ENCODE measurements around the gene COBLL1. TPM values are rescaled to one million over a fixed set of nuclear protein-coding genes. Genes with fewer than 3 reads are reported as not detected.

The COBLL1 gene
- total RNA-seq, 2 experiments from 2014 or later: not detected

DNA sequence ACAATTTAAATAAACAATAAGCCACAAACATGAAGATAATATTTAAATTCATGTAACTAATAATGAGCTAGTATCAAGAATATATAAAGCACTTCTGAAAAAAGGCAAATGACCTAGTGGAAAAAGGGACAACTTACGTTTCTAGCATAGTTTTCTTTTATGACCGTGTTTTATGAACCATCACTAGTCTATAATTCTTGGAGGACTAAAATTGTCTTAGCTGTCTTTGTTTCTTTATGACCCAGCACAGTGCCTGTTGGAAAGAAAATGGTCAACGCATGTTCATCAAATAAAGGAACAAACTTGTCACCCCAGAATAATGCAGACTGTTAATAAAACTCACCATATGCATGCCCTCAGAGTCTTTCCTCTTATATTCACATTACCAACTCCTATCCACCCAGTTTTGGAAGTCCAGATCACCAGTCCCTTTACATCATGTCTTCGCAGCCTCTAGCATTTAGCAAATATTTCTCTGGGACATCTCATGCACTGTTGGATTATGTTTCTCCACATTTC is 162.9 kb downstream of the COBLL1 start:
- Mint-ChIP-seq H3K27me3 (no peaks in the 10 kb centered on the region), H3K27ac (no peak overlapping the region), H3K4me1 (ENCODE audit: low read depth) (no peaks in the 10 kb centered on the region), H3K9me3 (peaks cover 11% of the 10 kb centered on the region), H3K36me3 (no peaks in the 10 kb centered on the region), H3K4me3 (no peak overlapping the region)
- no peak for DNase-seq
- ChIA-PET POLR2A (no interaction called here), CTCF (no interaction called here)
- intact Hi-C loops (cut with micrococcal nuclease): no loop called here

DNA sequence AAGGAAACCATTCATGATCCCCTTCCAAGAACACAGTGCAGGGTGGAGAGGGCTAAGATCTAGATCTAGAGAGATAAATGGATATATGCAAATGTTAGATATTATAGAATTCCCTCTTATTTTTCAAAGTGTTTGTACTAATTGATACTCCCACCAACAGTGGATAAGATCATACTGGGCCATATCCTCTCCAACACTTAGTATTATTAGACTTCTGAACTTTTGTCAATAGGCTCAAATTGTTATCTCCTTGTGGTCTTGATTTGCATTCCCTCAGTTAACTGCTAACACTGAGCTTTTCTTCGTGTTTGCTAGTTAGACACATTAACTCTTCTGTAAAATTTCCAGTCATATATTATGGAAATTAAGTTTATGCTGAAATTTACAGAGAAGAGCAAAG is 163.9 kb downstream of the COBLL1 start:
- Mint-ChIP-seq H3K4me1 (ENCODE audit: low read depth) (no peaks in the 10 kb centered on the region), H3K27me3 (no peaks in the 10 kb centered on the region), H3K4me3 (no peak overlapping the region), H3K9me3 (peaks cover 11% of the 10 kb centered on the region), H3K27ac (no peak overlapping the region), H3K36me3 (no peaks in the 10 kb centered on the region)
- CTCF ChIA-PET: no interaction called here
- POLR2A ChIA-PET: no interaction called here
- intact Hi-C loops (cut with micrococcal nuclease): no loop called here
- DNase-seq: no peak

DNA sequence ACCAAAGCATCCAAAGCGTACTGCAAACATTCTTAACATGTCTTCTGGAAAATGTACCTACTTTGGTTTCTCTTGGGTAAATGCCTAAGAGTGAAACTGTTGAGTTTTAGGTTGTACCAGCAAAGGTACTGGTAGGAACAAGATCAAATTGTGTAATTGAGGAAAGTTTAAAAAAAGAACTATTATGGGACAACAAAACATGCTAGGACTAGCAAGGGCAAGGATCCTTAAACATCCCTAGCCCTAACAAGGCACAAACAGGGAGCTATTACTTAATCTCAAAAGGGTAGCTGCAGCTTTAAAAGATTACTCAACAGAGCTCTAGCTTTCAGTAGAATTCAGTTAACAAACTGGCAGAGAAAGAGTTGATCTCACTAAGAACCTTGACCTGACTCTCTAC is 164.4 kb downstream of the COBLL1 start:
- DNase-seq: no peak
- CTCF ChIA-PET: no interaction called here
- Mint-ChIP-seq H3K4me3 (no peak overlapping the region), H3K36me3 (no peaks in the 10 kb centered on the region), H3K4me1 (ENCODE audit: low read depth) (no peaks in the 10 kb centered on the region), H3K9me3 (peaks cover 11% of the 10 kb centered on the region), H3K27me3 (no peaks in the 10 kb centered on the region), H3K27ac (no peak overlapping the region)
- POLR2A ChIA-PET: no interaction called here
- intact Hi-C loops (cut with micrococcal nuclease): no loop called here

DNA sequence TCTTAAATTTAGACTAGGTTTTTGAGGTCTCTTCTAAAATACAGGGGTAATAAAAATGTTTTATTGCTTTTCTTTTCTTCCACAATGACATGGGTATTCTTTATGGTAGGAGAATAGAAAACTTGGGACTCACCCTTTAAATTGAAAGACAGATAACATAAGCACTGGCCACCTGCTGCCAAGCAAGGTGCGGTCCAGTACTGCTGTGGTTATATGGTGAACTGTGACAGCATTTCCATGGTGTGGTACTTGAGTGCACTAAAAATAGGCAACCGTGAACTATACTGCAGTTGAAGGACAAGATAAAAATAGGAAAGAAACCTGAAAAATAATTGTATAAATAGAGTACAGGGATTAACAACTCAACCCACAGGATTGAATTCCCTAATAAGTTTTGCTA is 165.9 kb downstream of the COBLL1 start:
- Mint-ChIP-seq H3K4me3 (no peak overlapping the region), H3K9me3 (peaks cover 11% of the 10 kb centered on the region), H3K27ac (no peak overlapping the region), H3K36me3 (no peaks in the 10 kb centered on the region), H3K4me1 (ENCODE audit: low read depth) (no peaks in the 10 kb centered on the region), H3K27me3 (no peaks in the 10 kb centered on the region)
- POLR2A ChIA-PET: no interaction called here
- CTCF ChIA-PET: no interaction called here
- no peak for DNase-seq
- intact Hi-C loops (cut with micrococcal nuclease): no loop called here

DNA sequence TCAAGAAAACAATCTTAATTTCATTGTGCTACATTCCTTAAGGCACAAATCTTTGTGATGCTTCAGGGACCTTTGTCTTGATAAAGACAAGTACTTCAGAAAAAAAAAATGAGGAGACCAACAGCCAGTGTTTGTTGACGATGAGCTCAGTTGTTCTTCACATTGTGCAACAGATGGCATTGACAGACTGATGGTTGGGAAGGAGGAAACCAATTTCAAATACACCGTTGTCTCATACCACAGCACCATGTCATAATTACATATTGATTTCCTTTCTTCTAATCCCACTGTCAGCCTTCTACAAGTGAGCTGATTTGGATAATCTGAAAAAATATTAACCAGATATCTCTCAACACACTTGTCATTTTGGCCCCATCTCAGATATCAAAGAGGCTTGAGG is 166.6 kb downstream of the COBLL1 start:
- CTCF ChIA-PET: no interaction called here
- H3K36me3 Mint-ChIP-seq: no peaks in the 10 kb centered on the region
- no peaks in the 10 kb centered on the region for H3K4me1 Mint-ChIP-seq (ENCODE audit: low read depth)
- intact Hi-C loops (cut with micrococcal nuclease): no loop called here
- DNase-seq: no peak
- no peaks in the 10 kb centered on the region for H3K27me3 Mint-ChIP-seq
- no peak overlapping the region for H3K27ac Mint-ChIP-seq
- no peak overlapping the region for H3K4me3 Mint-ChIP-seq
- POLR2A ChIA-PET: no interaction called here
- peaks cover 11% of the 10 kb centered on the region for H3K9me3 Mint-ChIP-seq

DNA sequence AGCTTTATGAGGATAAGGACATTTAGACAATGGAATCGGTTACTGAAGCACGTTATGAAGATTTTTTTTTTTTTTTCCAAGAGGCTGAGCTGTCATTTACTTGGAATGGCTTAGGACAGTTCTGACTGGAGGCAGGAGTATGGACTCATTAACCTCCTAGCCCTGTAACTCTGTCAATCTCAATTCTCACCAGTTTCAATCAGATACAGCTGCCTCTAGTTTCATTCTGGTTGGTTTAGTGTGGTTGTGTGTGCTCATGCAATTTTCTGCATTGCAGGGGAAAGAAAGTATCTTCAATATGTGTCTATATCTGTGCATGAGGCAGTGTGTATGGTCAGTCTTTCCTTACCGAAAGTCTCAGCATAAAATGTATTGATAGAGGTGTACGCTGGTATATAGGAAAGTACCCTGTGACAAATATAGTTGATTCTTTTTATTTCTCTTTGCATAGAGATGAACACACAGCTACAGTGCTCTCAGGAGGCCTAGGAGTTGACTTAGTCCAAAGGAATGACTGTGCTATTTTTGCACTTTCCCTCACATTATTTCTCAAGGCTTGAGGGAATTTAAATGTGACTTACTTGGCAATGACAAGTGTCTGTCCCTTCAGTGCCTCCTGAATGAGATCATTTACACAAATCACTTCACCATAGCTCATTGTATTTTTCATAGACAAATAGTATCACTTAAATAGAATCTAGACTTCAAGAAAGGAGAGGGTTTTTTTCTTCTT is 169.8 kb downstream of the COBLL1 start:
- Mint-ChIP-seq H3K36me3 (no peaks in the 10 kb centered on the region), H3K9me3 (no peaks in the 10 kb centered on the region), H3K27ac (no peak overlapping the region), H3K4me1 (ENCODE audit: low read depth) (no peaks in the 10 kb centered on the region), H3K27me3 (no peaks in the 10 kb centered on the region), H3K4me3 (no peak overlapping the region)
- POLR2A ChIA-PET: no interaction called here
- no peak for DNase-seq
- intact Hi-C loops (cut with micrococcal nuclease): no loop called here
- CTCF ChIA-PET: no interaction called here

DNA sequence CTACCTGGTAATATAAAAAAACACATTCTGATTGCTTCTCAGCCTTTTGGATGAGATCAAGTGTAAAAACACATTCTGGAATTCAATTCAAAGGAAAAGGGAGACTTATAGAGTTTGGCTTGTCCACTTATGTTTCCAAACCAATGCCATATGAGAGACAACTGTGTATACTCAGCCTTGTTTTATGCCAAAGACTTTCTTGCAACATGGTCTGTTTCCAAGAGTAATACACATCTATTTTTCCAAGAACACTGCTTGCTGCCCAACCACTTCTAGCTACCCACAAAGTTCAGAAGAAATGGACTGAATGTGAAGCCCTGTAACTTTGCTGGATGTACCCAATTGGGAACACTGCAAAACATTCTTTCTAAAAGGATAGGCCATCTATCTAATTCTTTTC is 172.3 kb downstream of the COBLL1 start:
- POLR2A ChIA-PET: no interaction called here
- intact Hi-C loops (cut with micrococcal nuclease): no loop called here
- H3K4me3 Mint-ChIP-seq: no peak overlapping the region
- no peaks in the 10 kb centered on the region for H3K36me3 Mint-ChIP-seq
- no peak overlapping the region for H3K27ac Mint-ChIP-seq
- H3K4me1 Mint-ChIP-seq (ENCODE audit: low read depth): no peaks in the 10 kb centered on the region
- CTCF ChIA-PET: no interaction called here
- no peaks in the 10 kb centered on the region for H3K27me3 Mint-ChIP-seq
- no peak for DNase-seq
- peaks cover 2% of the 10 kb centered on the region for H3K9me3 Mint-ChIP-seq

DNA sequence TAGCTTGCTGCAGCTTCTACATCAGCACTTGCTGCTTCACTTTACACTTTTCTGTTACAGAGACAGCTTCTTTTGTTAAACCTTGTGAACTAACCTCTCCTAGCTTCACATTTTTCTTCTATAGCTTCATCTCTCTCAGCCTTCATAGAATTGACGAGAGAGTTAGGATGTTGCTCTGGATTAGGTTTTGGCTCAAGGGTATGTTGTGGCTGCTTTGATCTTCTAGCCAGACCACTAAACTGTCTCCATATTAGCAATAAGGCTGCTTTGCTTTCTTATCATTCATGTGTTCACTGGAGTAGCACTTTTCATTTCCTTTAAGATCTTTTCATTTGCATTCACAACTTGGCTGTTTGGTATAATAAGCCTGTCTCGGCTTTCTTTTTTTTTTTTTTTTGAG is 174.1 kb downstream of the COBLL1 start:
- ChIA-PET CTCF (no interaction called here), POLR2A (no interaction called here)
- intact Hi-C loops (cut with micrococcal nuclease): no loop called here
- no peaks in the 10 kb centered on the region for H3K4me1 Mint-ChIP-seq (ENCODE audit: low read depth)
- DNase-seq: no peak
- no peaks in the 10 kb centered on the region for H3K27me3 Mint-ChIP-seq
- no peak overlapping the region for H3K4me3 Mint-ChIP-seq
- H3K27ac Mint-ChIP-seq: no peak overlapping the region
- H3K9me3 Mint-ChIP-seq: peaks cover 2% of the 10 kb centered on the region
- no peaks in the 10 kb centered on the region for H3K36me3 Mint-ChIP-seq

DNA sequence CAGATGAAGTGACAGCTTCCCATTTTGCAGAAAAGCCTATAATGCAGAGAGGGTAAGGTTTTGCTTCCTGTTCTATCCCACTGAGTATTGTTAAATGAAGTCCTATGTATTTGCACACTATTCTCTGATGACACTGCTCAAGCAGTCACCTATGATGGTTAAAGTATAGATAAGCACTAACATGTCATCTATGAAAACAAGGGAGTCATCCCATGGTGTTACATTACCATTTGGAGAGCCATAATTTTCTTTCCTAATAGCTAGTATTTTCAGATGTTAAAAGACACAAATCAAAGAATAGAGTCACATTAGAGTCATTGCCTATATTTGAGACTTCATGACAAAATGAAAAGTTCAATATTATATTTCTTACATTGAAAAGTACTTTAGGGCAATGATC is 177.6 kb downstream of the COBLL1 start:
- CTCF ChIA-PET: no interaction called here
- Mint-ChIP-seq H3K4me3 (no peak overlapping the region), H3K27me3 (no peaks in the 10 kb centered on the region), H3K4me1 (ENCODE audit: low read depth) (no peaks in the 10 kb centered on the region), H3K9me3 (peaks cover 2% of the 10 kb centered on the region), H3K27ac (no peak overlapping the region), H3K36me3 (no peaks in the 10 kb centered on the region)
- POLR2A ChIA-PET: no interaction called here
- no peak for DNase-seq
- intact Hi-C loops (cut with micrococcal nuclease): no loop called here

DNA sequence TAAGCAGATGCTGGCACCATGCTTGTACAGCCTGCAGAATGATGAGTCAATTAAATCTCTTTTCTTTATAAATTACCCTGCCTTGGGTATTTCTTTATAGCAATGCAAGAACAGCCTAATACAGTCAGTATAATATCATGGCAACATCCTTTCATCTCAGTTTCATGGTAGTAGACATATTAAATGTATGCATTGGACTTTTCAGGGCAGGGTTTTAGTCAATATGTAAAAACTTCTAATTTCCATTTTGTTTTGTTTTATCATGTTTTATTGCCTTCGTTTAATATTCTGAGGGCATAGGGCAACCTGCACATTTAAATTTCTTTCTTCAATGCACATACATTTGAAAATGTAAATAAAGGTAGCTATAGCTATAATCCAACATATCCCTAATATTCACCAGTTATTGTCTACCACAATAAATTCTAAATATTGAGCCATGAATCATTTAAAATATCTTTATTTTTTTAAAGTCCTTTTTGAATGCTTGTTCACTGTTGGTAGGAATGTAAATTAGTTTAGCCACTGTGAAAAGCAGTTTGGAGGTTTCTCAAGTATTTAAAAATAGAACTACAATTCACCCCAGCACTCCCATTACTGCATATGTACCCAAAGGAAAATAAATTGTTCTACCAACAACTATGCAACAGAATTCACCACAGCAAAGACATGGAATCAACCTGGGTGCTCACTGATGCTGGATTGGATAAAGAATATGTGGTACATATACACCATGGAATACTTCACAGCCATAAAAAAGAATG is 178.6 kb downstream of the COBLL1 start:
- intact Hi-C loops (cut with micrococcal nuclease): no loop called here
- Mint-ChIP-seq H3K36me3 (no peaks in the 10 kb centered on the region), H3K9me3 (peaks cover 2% of the 10 kb centered on the region), H3K27me3 (no peaks in the 10 kb centered on the region), H3K4me3 (no peak overlapping the region), H3K4me1 (ENCODE audit: low read depth) (no peaks in the 10 kb centered on the region), H3K27ac (no peak overlapping the region)
- CTCF ChIA-PET: no interaction called here
- no peak for DNase-seq
- POLR2A ChIA-PET: no interaction called here

DNA sequence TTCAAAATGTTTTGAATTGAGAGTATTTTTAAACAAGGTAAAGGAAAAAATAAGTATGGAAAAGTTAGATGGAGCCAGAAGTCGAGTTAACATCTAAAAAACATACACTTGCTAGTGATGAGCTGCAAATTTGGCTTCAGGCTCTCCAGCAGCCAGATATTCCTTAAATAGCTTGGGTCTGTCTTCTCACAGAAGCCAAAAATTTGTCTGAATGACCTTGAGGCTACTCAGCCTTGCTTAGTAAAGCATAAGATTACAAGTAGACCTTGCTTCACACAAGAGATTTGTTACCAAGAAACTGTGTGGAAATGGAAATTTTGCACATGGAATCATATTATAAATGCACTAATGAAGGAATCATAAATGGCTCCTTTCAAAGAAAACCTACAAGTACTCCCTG is 179.6 kb downstream of the COBLL1 start:
- POLR2A ChIA-PET: no interaction called here
- H3K27ac Mint-ChIP-seq: no peak overlapping the region
- no peak for DNase-seq
- H3K4me1 Mint-ChIP-seq (ENCODE audit: low read depth): no peaks in the 10 kb centered on the region
- no peaks in the 10 kb centered on the region for H3K36me3 Mint-ChIP-seq
- no peak overlapping the region for H3K4me3 Mint-ChIP-seq
- CTCF ChIA-PET: no interaction called here
- no peaks in the 10 kb centered on the region for H3K27me3 Mint-ChIP-seq
- intact Hi-C loops (cut with micrococcal nuclease): no loop called here
- H3K9me3 Mint-ChIP-seq: peaks cover 2% of the 10 kb centered on the region

DNA sequence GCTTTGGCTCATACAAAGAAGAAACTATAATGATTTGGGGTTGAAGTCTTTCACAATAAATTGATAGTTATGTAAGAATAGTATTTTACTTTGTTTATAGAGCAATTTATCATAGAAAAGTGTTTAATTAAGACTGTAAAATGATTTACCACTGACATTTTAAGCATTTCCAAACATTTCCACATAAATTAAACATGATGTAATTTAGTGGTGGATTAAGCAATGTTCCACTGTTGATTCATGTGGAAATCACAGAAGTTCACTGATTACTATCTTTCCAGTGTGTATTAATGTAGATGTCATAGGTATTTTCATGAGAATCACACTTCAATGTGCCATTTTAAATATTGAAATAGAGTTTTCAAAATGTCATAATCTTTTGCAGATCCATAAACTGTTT is 180.3 kb downstream of the COBLL1 start:
- no peaks in the 10 kb centered on the region for H3K27me3 Mint-ChIP-seq
- H3K4me3 Mint-ChIP-seq: no peak overlapping the region
- CTCF ChIA-PET: no interaction called here
- intact Hi-C loops (cut with micrococcal nuclease): no loop called here
- no peak overlapping the region for H3K27ac Mint-ChIP-seq
- H3K4me1 Mint-ChIP-seq (ENCODE audit: low read depth): no peaks in the 10 kb centered on the region
- no peak for DNase-seq
- H3K36me3 Mint-ChIP-seq: no peaks in the 10 kb centered on the region
- peaks cover 2% of the 10 kb centered on the region for H3K9me3 Mint-ChIP-seq
- POLR2A ChIA-PET: no interaction called here

DNA sequence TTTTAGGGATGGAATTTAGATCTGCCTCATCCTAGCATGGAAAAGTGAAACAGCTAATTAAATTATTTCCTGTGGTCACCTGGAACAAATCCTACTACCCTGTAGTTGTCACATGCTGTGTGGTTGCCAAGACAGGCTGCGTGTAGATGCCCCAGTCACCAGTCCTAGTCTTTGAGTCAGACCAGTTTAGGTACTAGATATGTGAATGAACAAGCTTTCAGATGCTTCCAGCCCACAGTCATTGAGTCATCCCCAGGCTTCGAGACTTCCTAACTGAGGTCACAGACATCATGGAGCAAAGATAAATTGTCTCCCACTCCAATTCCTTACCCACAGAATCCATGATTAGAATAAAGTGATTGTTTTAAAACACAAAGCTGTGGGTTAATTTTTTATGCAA is 184.5 kb downstream of the COBLL1 start:
- Mint-ChIP-seq H3K4me3 (no peak overlapping the region), H3K4me1 (ENCODE audit: low read depth) (no peaks in the 10 kb centered on the region), H3K9me3 (peaks cover 7% of the 10 kb centered on the region), H3K27ac (no peak overlapping the region), H3K27me3 (no peaks in the 10 kb centered on the region), H3K36me3 (no peaks in the 10 kb centered on the region)
- intact Hi-C loops (cut with micrococcal nuclease): no loop called here
- CTCF ChIA-PET: no interaction called here
- POLR2A ChIA-PET: no interaction called here
- no peak for DNase-seq
